Measurements from ENCODE around the gene GPBP1L1. TPM values are rescaled to one million over a fixed set of nuclear protein-coding genes. Genes with fewer than 3 reads are reported as not detected.

GPBP1L1 gene
- total RNA-seq, 1 donor from 2014 or later, result 99.3 TPM

- intact Hi-C loops (cut with micrococcal nuclease), result no loop called here
- Mint-ChIP-seq H3K4me1 (ENCODE audit: low read depth) (peaks cover 20% of the 10 kb centered on the region), H3K4me3 (no peak overlapping the region), H3K27me3 (ENCODE audit: insufficient read depth) (no peaks in the 10 kb centered on the region), H3K27ac (no peak overlapping the region), H3K9me3 (no peaks in the 10 kb centered on the region), H3K36me3 (ENCODE audit: low read depth) (peaks cover 8% of the 10 kb centered on the region)
- DNase-seq (ENCODE audit: low spot score), result no peak
Observed at GRCh38 chr1:45673956-45674355, 12.4 kb downstream of the GPBP1L1 start.

GRCh38 chr1:45669859-45670655 lies 16.3 kb downstream of the GPBP1L1 start:
- no peak overlapping the region for H3K27ac Mint-ChIP-seq
- no peaks in the 10 kb centered on the region for H3K9me3 Mint-ChIP-seq
- intact Hi-C loops (cut with micrococcal nuclease), result no loop called here
- H3K4me1 Mint-ChIP-seq (ENCODE audit: low read depth), result peaks cover 20% of the 10 kb centered on the region
- peaks cover 12% of the 10 kb centered on the region for H3K36me3 Mint-ChIP-seq (ENCODE audit: low read depth)
- no peaks in the 10 kb centered on the region for H3K27me3 Mint-ChIP-seq (ENCODE audit: insufficient read depth)
- DNase-seq (ENCODE audit: low spot score), result no peak
- no peak overlapping the region for H3K4me3 Mint-ChIP-seq

GRCh38 chr1:45669379-45669778 lies 17.0 kb downstream of the GPBP1L1 start:
- Mint-ChIP-seq H3K27me3 (ENCODE audit: insufficient read depth) (no peaks in the 10 kb centered on the region), H3K9me3 (no peaks in the 10 kb centered on the region), H3K4me1 (ENCODE audit: low read depth) (peaks cover 20% of the 10 kb centered on the region), H3K27ac (no peak overlapping the region), H3K36me3 (ENCODE audit: low read depth) (peaks cover 8% of the 10 kb centered on the region), H3K4me3 (no peak overlapping the region)
- no peak for DNase-seq (ENCODE audit: low spot score)
- intact Hi-C loops (cut with micrococcal nuclease), result no loop called here

GRCh38 chr1:45668526-45668925 lies 17.8 kb downstream of the GPBP1L1 start:
- Mint-ChIP-seq H3K4me1 (ENCODE audit: low read depth) (peaks cover 20% of the 10 kb centered on the region), H3K9me3 (no peaks in the 10 kb centered on the region)

GRCh38 chr1:45667321-45668111 lies 18.8 kb downstream of the GPBP1L1 start:
- no peaks in the 10 kb centered on the region for H3K9me3 Mint-ChIP-seq
- no peak overlapping the region for H3K27ac Mint-ChIP-seq
- H3K4me1 Mint-ChIP-seq (ENCODE audit: low read depth), result peaks cover 19% of the 10 kb centered on the region
- H3K4me3 Mint-ChIP-seq, result no peak overlapping the region
- intact Hi-C loops (cut with micrococcal nuclease), result no loop called here
- no peaks in the 10 kb centered on the region for H3K27me3 Mint-ChIP-seq (ENCODE audit: insufficient read depth)
- DNase-seq (ENCODE audit: low spot score), result no peak
- peaks cover 4% of the 10 kb centered on the region for H3K36me3 Mint-ChIP-seq (ENCODE audit: low read depth)

More at GRCh38 chr1:45668526-45668925, 17.8 kb downstream of the GPBP1L1 start:
- H3K27ac Mint-ChIP-seq, result no peak overlapping the region
- no peak for DNase-seq (ENCODE audit: low spot score)
- no peaks in the 10 kb centered on the region for H3K27me3 Mint-ChIP-seq (ENCODE audit: insufficient read depth)
- intact Hi-C loops (cut with micrococcal nuclease), result no loop called here
- H3K4me3 Mint-ChIP-seq, result no peak overlapping the region
- peaks cover 7% of the 10 kb centered on the region for H3K36me3 Mint-ChIP-seq (ENCODE audit: low read depth)

GRCh38 chr1:45666836-45667235 lies 19.5 kb downstream of the GPBP1L1 start:
- Mint-ChIP-seq H3K27me3 (ENCODE audit: insufficient read depth) (no peaks in the 10 kb centered on the region), H3K4me3 (no peak overlapping the region), H3K4me1 (ENCODE audit: low read depth) (peaks cover 19% of the 10 kb centered on the region)

GRCh38 chr1:45660336-45660735 lies 26.0 kb downstream of the GPBP1L1 start:
- DNase-seq (ENCODE audit: low spot score), result no peak
- Mint-ChIP-seq H3K9me3 (no peaks in the 10 kb centered on the region), H3K27me3 (ENCODE audit: insufficient read depth) (no peaks in the 10 kb centered on the region), H3K36me3 (ENCODE audit: low read depth) (peaks cover 33% of the 10 kb centered on the region), H3K27ac (no peak overlapping the region), H3K4me3 (no peak overlapping the region), H3K4me1 (ENCODE audit: low read depth) (peaks cover 11% of the 10 kb centered on the region)
- intact Hi-C loops (cut with micrococcal nuclease), result no loop called here

More at GRCh38 chr1:45666836-45667235, 19.5 kb downstream of the GPBP1L1 start:
- H3K9me3 Mint-ChIP-seq, result no peaks in the 10 kb centered on the region
- H3K27ac Mint-ChIP-seq, result no peak overlapping the region
- DNase-seq (ENCODE audit: low spot score), result no peak
- intact Hi-C loops (cut with micrococcal nuclease), result no loop called here
- peaks cover 4% of the 10 kb centered on the region for H3K36me3 Mint-ChIP-seq (ENCODE audit: low read depth)

- intact Hi-C loops (cut with micrococcal nuclease), result no loop called here
Observed at GRCh38 chr1:45659222-45659621, 27.1 kb downstream of the GPBP1L1 start.

GRCh38 chr1:45658171-45658570 lies 28.2 kb downstream of the GPBP1L1 start:
- Mint-ChIP-seq H3K9me3 (no peaks in the 10 kb centered on the region), H3K4me3 (no peak overlapping the region), H3K27ac (no peak overlapping the region), H3K4me1 (ENCODE audit: low read depth) (peaks cover 12% of the 10 kb centered on the region), H3K36me3 (ENCODE audit: low read depth) (peaks cover 44% of the 10 kb centered on the region), H3K27me3 (ENCODE audit: insufficient read depth) (no peaks in the 10 kb centered on the region)
- DNase-seq (ENCODE audit: low spot score), result no peak
- intact Hi-C loops (cut with micrococcal nuclease), result no loop called here

More at GRCh38 chr1:45659222-45659621, 27.1 kb downstream of the GPBP1L1 start:
- no peak for DNase-seq (ENCODE audit: low spot score)
- H3K9me3 Mint-ChIP-seq, result no peaks in the 10 kb centered on the region
- H3K36me3 Mint-ChIP-seq (ENCODE audit: low read depth), result peaks cover 44% of the 10 kb centered on the region
- no peak overlapping the region for H3K4me3 Mint-ChIP-seq
- H3K4me1 Mint-ChIP-seq (ENCODE audit: low read depth), result peaks cover 16% of the 10 kb centered on the region
- H3K27ac Mint-ChIP-seq, result no peak overlapping the region
- H3K27me3 Mint-ChIP-seq (ENCODE audit: insufficient read depth), result no peaks in the 10 kb centered on the region

- no peaks in the 10 kb centered on the region for H3K9me3 Mint-ChIP-seq
- DNase-seq (ENCODE audit: low spot score), result no peak
- H3K27ac Mint-ChIP-seq, result no peak overlapping the region
- intact Hi-C loops (cut with micrococcal nuclease), result no loop called here
- no peaks in the 10 kb centered on the region for H3K27me3 Mint-ChIP-seq (ENCODE audit: insufficient read depth)
- H3K4me1 Mint-ChIP-seq (ENCODE audit: low read depth), result peaks cover 10% of the 10 kb centered on the region
- no peak overlapping the region for H3K4me3 Mint-ChIP-seq
- H3K36me3 Mint-ChIP-seq (ENCODE audit: low read depth), result peaks cover 52% of the 10 kb centered on the region
Observed at GRCh38 chr1:45656573-45657226, 29.6 kb downstream of the GPBP1L1 start.

GRCh38 chr1:45654540-45655280 lies 31.6 kb downstream of the GPBP1L1 start:
- no peak for DNase-seq (ENCODE audit: low spot score)
- no peak overlapping the region for H3K4me3 Mint-ChIP-seq
- H3K27ac Mint-ChIP-seq, result peak overlapping the region; percentile 27

GRCh38 chr1:45647248-45648021 lies 38.9 kb downstream of the GPBP1L1 start:
- intact Hi-C loops (cut with micrococcal nuclease), result loop anchor here (5.0 kb wide), 1 partner anchor 195 kb away; no protein-coding TSS in a partner anchor
- Mint-ChIP-seq H3K9me3 (no peaks in the 10 kb centered on the region), H3K4me3 (no peak overlapping the region), H3K4me1 (ENCODE audit: low read depth) (no peaks in the 10 kb centered on the region), H3K36me3 (ENCODE audit: low read depth) (peaks cover 33% of the 10 kb centered on the region), H3K27ac (no peak overlapping the region), H3K27me3 (ENCODE audit: insufficient read depth) (no peaks in the 10 kb centered on the region)
- DNase-seq (ENCODE audit: low spot score), result no peak

More at GRCh38 chr1:45654540-45655280, 31.6 kb downstream of the GPBP1L1 start:
- Mint-ChIP-seq H3K27me3 (ENCODE audit: insufficient read depth) (no peaks in the 10 kb centered on the region), H3K4me1 (ENCODE audit: low read depth) (peaks cover 5% of the 10 kb centered on the region), H3K9me3 (no peaks in the 10 kb centered on the region), H3K36me3 (ENCODE audit: low read depth) (peaks cover 55% of the 10 kb centered on the region)
- intact Hi-C loops (cut with micrococcal nuclease), result loop anchor here (2.0 kb wide), 1 partner anchor 32 kb away; the partner anchor contains the start of gene GPBP1L1
